GM19438 (cell line): ENCODE data around the gene CENPA.

ENCODE experiments used
- ATAC-seq: cut with Tn5 transposase; IDR thresholded peaks from one replicate; pipeline ENCODE4 v1.9.1; 2021; ENCODE audit warnings: low read depth; ENCODE audit not compliant: unreplicated experiment

Gene CENPA

GRCh38 chr2:26838121-26838906 is 52.5 kb downstream of the CENPA start:
- ATAC-seq, result no peak

- no peak for ATAC-seq
Observed at GRCh38 chr2:26840937-26841610, 55.2 kb downstream of the CENPA start.

GRCh38 chr2:26843041-26843440 is 57.2 kb downstream of the CENPA start:
- no peak for ATAC-seq
